GM19328 (cell line): ENCODE data around the gene SAMSN1.

ENCODE experiments used
- ATAC-seq: cut with Tn5 transposase; IDR thresholded peaks from one replicate; pipeline ENCODE4 v1.9.1; 2021; ENCODE audit warnings: mild to moderate bottlenecking, moderate library complexity; ENCODE audit not compliant: unreplicated experiment

SAMSN1 gene

GRCh38 chr21:14451546-14451945, 94.6 kb downstream of the SAMSN1 start:
- no peak for ATAC-seq

- no peak for ATAC-seq
These were observed 97.3 kb downstream of the SAMSN1 start for GRCh38 chr21:14448784-14449183.

GRCh38 chr21:14438211-14438610, 107.9 kb downstream of the SAMSN1 start:
- ATAC-seq: no peak

- no peak for ATAC-seq
These were observed 110.7 kb downstream of the SAMSN1 start for GRCh38 chr21:14435423-14435822.
